GM12878 (cell line): ENCODE measurements around the gene DAB2IP. TPM values are rescaled to one million over a fixed set of nuclear protein-coding genes. Genes with fewer than 3 reads are reported as not detected.

Source experiments
- ATAC-seq: fragments of 200-7000 bp; cut with Tn5 transposase; 3 replicates; pipeline ENCODE4 v1.9.1; 2020; ENCODE audit warnings: mild to moderate bottlenecking, moderate library complexity
- BruUV-seq: library from RNA; stranded (reverse); fragments of 400-500 nt; replicated peaks from 2 replicates; lab custom pipeline; 2021; lab: Mats Ljungman, UMichigan
- CTCF ChIA-PET: fragments of 300-600 bp; sonication (Branson Sonifier 250); formaldehyde crosslinking; extraction: SDS; loops from one replicate; lab custom pipeline; 2021; ENCODE audit warnings: inconsistent platforms; lab: Yijun Ruan, JAX
- POLR2A ChIA-PET: fragments of 350-600 bp; formaldehyde crosslinking; extraction: SDS; loops from one replicate; lab custom pipeline; 2021; ENCODE audit warnings: inconsistent platforms; lab: Charles Lee
- RAD21 ChIA-PET: fragments of 300-600 bp; sonication (Branson Sonifier 250); formaldehyde crosslinking; loops from one replicate; lab custom pipeline; 2023; ENCODE audit warnings: antibody characterized with exemption; ENCODE audit not compliant: unreplicated experiment; lab: Charles Lee
- SMC1A ChIA-PET: fragments of 300-600 bp; sonication (Branson Sonifier 250); formaldehyde crosslinking; loops from one replicate; lab custom pipeline; 2023; ENCODE audit not compliant: unreplicated experiment, uncharacterized antibody; lab: Charles Lee
- DNase-seq: peaks from one replicate; pipeline ENCODE4 v3.0.0-alpha.2; 2011; ENCODE audit warnings: low read depth, low spot score
- FAIRE-seq: peaks from 3 replicates; lab custom pipeline; 2011; peaks lifted over from hg19 to GRCh38; lab: Jason Lieb, UNC
- H2AFZ ChIP-seq: 2 replicates; pipeline ENCODE4 v1.6.0; 2011; ENCODE audit warnings: low read depth, low read length, control low read depth; ENCODE audit not compliant: control insufficient read depth
- H3K27ac ChIP-seq: 2 replicates; pipeline ENCODE4 v1.5.1; 2011; ENCODE audit warnings: control low read depth; ENCODE audit not compliant: control insufficient read depth, insufficient read depth
- H3K27me3 ChIP-seq, 2 experiments: replicated peaks in 1 of 2; 2 replicates each; pipeline versions ENCODE4 v1.6.0 to v1.6.1; 2011; ENCODE audit warnings: low read length in 1 of 2; ENCODE audit not compliant: control insufficient read depth in 2 of 2, insufficient read depth in 2 of 2
- H3K36me3 ChIP-seq, 2 experiments: 2 replicates each; pipeline ENCODE4 v1.5.1; 2011; ENCODE audit warnings: low read length in 1 of 2; ENCODE audit not compliant: control insufficient read depth in 2 of 2, insufficient read depth in 2 of 2
- H3K4me1 ChIP-seq: 2 replicates; pipeline ENCODE4 v1.6.1; 2011; ENCODE audit warnings: mild to moderate bottlenecking, low read length, moderate library complexity, mixed read lengths; ENCODE audit not compliant: control insufficient read depth, insufficient read depth
- H3K4me2 ChIP-seq: 2 replicates; pipeline ENCODE4 v1.6.0; 2011; ENCODE audit warnings: control low read depth; ENCODE audit not compliant: control insufficient read depth, insufficient read depth
- H3K4me3 ChIP-seq: fragments of 200-600 bp; sonication (generic); 2 replicates; pipeline ENCODE4 v1.5.1; 2016
- H3K79me2 ChIP-seq: 2 replicates; pipeline ENCODE4 v1.6.0; 2011; ENCODE audit warnings: low read length; ENCODE audit not compliant: control insufficient read depth, insufficient read depth
- H3K9ac ChIP-seq: 2 replicates; pipeline ENCODE4 v1.8.0; 2011; ENCODE audit warnings: low read length, control low read depth, mixed read lengths; ENCODE audit not compliant: control insufficient read depth, insufficient read depth
- H3K9me3 ChIP-seq: replicated peaks from 3 replicates; pipeline ENCODE4 v1.5.1; 2011; ENCODE audit warnings: mild to moderate bottlenecking, low read length; ENCODE audit not compliant: control insufficient read depth, insufficient read depth
- H4K20me1 ChIP-seq: 2 replicates; pipeline ENCODE4 v1.6.0; 2011; ENCODE audit not compliant: control insufficient read depth, insufficient read depth
- MTA3 ChIP-seq: IDR thresholded peaks from 2 replicates; pipeline ENCODE4 v1.6.1; 2012; ENCODE audit warnings: low read length, inconsistent platforms, borderline replicate concordance
- MYC ChIP-seq: IDR thresholded peaks from 2 replicates; pipeline ENCODE4 v1.6.1; 2011; ENCODE audit warnings: mild to moderate bottlenecking, low read length, moderate library complexity, inconsistent platforms; ENCODE audit not compliant: insufficient read depth, insufficient replicate concordance, insufficient read length, severe bottlenecking
- RELA ChIP-seq: fragments of 450-650 bp; IDR thresholded peaks from 2 replicates; pipeline ENCODE4 v1.8.0; 2014; ENCODE audit warnings: borderline replicate concordance; ENCODE audit not compliant: partially characterized antibody
- RELB ChIP-seq: fragments of 450-650 bp; IDR thresholded peaks from 2 replicates; pipeline ENCODE4 v1.6.1; 2017; ENCODE audit warnings: low read depth, mild to moderate bottlenecking, moderate library complexity
- SMAD5 ChIP-seq: IDR thresholded peaks from 2 replicates; pipeline ENCODE4 v1.6.1; 2016; ENCODE audit warnings: antibody characterized with exemption, low read depth
- YY1 ChIP-seq: IDR thresholded peaks from 2 replicates; pipeline ENCODE4 v1.6.1; 2011; ENCODE audit warnings: low read depth, mild to moderate bottlenecking, low read length
- WGBS: methylation state at CpG from one replicate; pipeline ENCODE4 v1.1.6; 2016; ENCODE audit warnings: low lambda C conversion rate; ENCODE audit not compliant: insufficient replicate concordance, insufficient coverage; ENCODE audit errors: missing lambda C conversion rate; 5-methylcytosine and 5-hydroxymethylcytosine counted together
- in situ Hi-C: fragments of 300-500 bp; cut with MboI; formaldehyde crosslinking; loops from 9 replicates; pipeline ENCODE4 v1.14.3; 2018; ENCODE audit warnings: mixed read lengths
- intact Hi-C: fragments of 100-400 bp; cut with micrococcal nuclease; formaldehyde crosslinking; loops from one replicate; pipeline ENCODE4 v1.14.2; 2022; ENCODE audit not compliant: unreplicated experiment
- polyA plus RNA-seq, 11 experiments: library from polyadenylated mRNA; depleted of rRNA in 4 of 11; unstranded in 6 of 11; stranded (reverse) in 5 of 11; fragments of >200 nt; fragmentation: Nextera tagmentation in 4 of 11; fragmentation: Illumina TruSeq in 1 of 11; extraction: Ambion mirVana in 4 of 11; extraction: Trizol in 1 of 11; gene quantifications; 1 replicate in 1 of 11; 2 replicates in 10 of 11; pipeline versions ENCODE4 v1.2.1 to v1.2.3, GENCODE V29; 2011 to 2016; ENCODE audit warnings: inconsistent platforms in 2 of 11, missing spikeins in 2 of 11, low read depth in 1 of 11
- total RNA-seq, 4 experiments: library from RNA; depleted of rRNA in 3 of 4; stranded (reverse); fragments of >200 nt in 3 of 4; fragmentation: Illumina TruSeq in 1 of 4; extraction: Trizol in 1 of 4; gene quantifications; 2 replicates each; pipeline versions ENCODE4 v1.2.1 to v1.2.3, GENCODE V29; 2013 to 2021
- TF ChIP-seq, protein P1 (sequence below): fragments of 450-650 bp; conservative IDR thresholded peaks from 2 replicates; pipeline ENCODE4 v1.6.1; 2017; ENCODE audit warnings: mild to moderate bottlenecking, moderate library complexity
- TF ChIP-seq, protein P2 (sequence below): fragments of 450-650 bp; formaldehyde crosslinking; IDR thresholded peaks from 2 replicates; pipeline ENCODE4 v1.5.0; 2022; ENCODE audit warnings: mild to moderate bottlenecking, missing genetic modification characterization
- TF ChIP-seq, protein P3 (sequence below): fragments of 150-350 bp; IDR thresholded peaks from 2 replicates; pipeline ENCODE4 v1.6.1; 2016; ENCODE audit warnings: low read depth, low read length
- TF ChIP-seq, protein P4 (sequence below): IDR thresholded peaks from 2 replicates; pipeline ENCODE4 v1.6.1; 2012; ENCODE audit warnings: low read depth, low read length, improper control_type of control experiment

The DAB2IP gene
- total and polyA plus RNA-seq, 10 of the 15 experiments (the other 5 are each of a cell fraction or from before 2014, with no cell fraction given): 0.03 to 0.38 (median 0.14) TPM; not detected in 6

- no peak overlapping the region for H3K27ac ChIP-seq
- no peaks in the 10 kb centered on the region for H3K36me3 ChIP-seq
- ChIA-PET RAD21 (no interaction called here), CTCF (no interaction called here), SMC1A (interaction anchor here (0.6 kb wide), 1 partner anchor 1186 kb away, joined by 3 read pairs; no protein-coding TSS in a partner anchor), POLR2A (no interaction called here)
- intact Hi-C loops: no loop called here
- H3K4me2 ChIP-seq: no peak overlapping the region
- BruUV-seq: no TSS peak
- H3K9ac ChIP-seq: no peak overlapping the region
- ATAC-seq (no peak), FAIRE-seq (no peak), DNase-seq (no peak)
- WGBS: 54% methylated on average over 4 of the region's 4 CpGs
- TF ChIP-seq MYC (no peak), RELA (no peak), MTA3 (no peak), SMAD5 (no peak), RELB (no peak), YY1 (no peak)
- TF ChIP-seq, protein P1, sequence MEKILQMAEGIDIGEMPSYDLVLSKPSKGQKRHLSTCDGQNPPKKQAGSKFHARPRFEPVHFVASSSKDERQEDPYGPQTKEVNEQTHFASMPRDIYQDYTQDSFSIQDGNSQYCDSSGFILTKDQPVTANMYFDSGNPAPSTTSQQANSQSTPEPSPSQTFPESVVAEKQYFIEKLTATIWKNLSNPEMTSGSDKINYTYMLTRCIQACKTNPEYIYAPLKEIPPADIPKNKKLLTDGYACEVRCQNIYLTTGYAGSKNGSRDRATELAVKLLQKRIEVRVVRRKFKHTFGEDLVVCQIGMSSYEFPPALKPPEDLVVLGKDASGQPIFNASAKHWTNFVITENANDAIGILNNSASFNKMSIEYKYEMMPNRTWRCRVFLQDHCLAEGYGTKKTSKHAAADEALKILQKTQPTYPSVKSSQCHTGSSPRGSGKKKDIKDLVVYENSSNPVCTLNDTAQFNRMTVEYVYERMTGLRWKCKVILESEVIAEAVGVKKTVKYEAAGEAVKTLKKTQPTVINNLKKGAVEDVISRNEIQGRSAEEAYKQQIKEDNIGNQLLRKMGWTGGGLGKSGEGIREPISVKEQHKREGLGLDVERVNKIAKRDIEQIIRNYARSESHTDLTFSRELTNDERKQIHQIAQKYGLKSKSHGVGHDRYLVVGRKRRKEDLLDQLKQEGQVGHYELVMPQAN: no peak
- TF ChIP-seq, protein P2, sequence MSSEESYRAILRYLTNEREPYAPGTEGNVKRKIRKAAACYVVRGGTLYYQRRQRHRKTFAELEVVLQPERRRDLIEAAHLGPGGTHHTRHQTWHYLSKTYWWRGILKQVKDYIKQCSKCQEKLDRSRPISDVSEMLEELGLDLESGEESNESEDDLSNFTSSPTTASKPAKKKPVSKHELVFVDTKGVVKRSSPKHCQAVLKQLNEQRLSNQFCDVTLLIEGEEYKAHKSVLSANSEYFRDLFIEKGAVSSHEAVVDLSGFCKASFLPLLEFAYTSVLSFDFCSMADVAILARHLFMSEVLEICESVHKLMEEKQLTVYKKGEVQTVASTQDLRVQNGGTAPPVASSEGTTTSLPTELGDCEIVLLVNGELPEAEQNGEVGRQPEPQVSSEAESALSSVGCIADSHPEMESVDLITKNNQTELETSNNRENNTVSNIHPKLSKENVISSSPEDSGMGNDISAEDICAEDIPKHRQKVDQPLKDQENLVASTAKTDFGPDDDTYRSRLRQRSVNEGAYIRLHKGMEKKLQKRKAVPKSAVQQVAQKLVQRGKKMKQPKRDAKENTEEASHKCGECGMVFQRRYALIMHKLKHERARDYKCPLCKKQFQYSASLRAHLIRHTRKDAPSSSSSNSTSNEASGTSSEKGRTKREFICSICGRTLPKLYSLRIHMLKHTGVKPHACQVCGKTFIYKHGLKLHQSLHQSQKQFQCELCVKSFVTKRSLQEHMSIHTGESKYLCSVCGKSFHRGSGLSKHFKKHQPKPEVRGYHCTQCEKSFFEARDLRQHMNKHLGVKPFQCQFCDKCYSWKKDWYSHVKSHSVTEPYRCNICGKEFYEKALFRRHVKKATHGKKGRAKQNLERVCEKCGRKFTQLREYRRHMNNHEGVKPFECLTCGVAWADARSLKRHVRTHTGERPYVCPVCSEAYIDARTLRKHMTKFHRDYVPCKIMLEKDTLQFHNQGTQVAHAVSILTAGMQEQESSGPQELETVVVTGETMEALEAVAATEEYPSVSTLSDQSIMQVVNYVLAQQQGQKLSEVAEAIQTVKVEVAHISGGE (CRISPR knock-in tag): no peak
- TF ChIP-seq, protein P3, sequence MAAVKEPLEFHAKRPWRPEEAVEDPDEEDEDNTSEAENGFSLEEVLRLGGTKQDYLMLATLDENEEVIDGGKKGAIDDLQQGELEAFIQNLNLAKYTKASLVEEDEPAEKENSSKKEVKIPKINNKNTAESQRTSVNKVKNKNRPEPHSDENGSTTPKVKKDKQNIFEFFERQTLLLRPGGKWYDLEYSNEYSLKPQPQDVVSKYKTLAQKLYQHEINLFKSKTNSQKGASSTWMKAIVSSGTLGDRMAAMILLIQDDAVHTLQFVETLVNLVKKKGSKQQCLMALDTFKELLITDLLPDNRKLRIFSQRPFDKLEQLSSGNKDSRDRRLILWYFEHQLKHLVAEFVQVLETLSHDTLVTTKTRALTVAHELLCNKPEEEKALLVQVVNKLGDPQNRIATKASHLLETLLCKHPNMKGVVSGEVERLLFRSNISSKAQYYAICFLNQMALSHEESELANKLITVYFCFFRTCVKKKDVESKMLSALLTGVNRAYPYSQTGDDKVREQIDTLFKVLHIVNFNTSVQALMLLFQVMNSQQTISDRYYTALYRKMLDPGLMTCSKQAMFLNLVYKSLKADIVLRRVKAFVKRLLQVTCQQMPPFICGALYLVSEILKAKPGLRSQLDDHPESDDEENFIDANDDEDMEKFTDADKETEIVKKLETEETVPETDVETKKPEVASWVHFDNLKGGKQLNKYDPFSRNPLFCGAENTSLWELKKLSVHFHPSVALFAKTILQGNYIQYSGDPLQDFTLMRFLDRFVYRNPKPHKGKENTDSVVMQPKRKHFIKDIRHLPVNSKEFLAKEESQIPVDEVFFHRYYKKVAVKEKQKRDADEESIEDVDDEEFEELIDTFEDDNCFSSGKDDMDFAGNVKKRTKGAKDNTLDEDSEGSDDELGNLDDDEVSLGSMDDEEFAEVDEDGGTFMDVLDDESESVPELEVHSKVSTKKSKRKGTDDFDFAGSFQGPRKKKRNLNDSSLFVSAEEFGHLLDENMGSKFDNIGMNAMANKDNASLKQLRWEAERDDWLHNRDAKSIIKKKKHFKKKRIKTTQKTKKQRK: no peak
- TF ChIP-seq, protein P4, sequence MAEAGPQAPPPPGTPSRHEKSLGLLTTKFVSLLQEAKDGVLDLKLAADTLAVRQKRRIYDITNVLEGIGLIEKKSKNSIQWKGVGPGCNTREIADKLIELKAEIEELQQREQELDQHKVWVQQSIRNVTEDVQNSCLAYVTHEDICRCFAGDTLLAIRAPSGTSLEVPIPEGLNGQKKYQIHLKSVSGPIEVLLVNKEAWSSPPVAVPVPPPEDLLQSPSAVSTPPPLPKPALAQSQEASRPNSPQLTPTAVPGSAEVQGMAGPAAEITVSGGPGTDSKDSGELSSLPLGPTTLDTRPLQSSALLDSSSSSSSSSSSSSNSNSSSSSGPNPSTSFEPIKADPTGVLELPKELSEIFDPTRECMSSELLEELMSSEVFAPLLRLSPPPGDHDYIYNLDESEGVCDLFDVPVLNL: no peak
- H3K9me3 ChIP-seq: no peaks in the 10 kb centered on the region
- no peaks in the 10 kb centered on the region for H4K20me1 ChIP-seq
- in situ Hi-C loops: no loop called here
- no peak overlapping the region for H2AFZ ChIP-seq
- H3K4me1 ChIP-seq: peaks cover 5% of the 10 kb centered on the region; the same call in 1 of the 2 replicates
- no peaks in the 10 kb centered on the region for H3K79me2 ChIP-seq
- no peaks in the 10 kb centered on the region; a peak in 2 of 4 replicates for H3K27me3 ChIP-seq
- no peak overlapping the region for H3K4me3 ChIP-seq
These were observed 76.0 kb downstream of the DAB2IP start for GRCh38 chr9:121727295-121728020.
